Measurements from ENCODE around the gene PARD3.
"Not testable (repeated sequence)": the region's sequence is repeated elsewhere in the genome, so short reads cannot be mapped to it uniquely, and the experiment has no call there.

The PARD3 gene

GRCh38 chr10:34399013-34399412 lies 416.1 kb downstream of the PARD3 start:
- Mint-ChIP-seq H3K36me3 (no peaks in the 10 kb centered on the region), H3K27me3 (no peaks in the 10 kb centered on the region), H3K9me3 (no peaks in the 10 kb centered on the region), H3K4me3 (no peak overlapping the region), H3K27ac (no peak overlapping the region), H3K4me1 (no peaks in the 10 kb centered on the region)
- DNase-seq (ENCODE audit: low spot score in 2 of 2) = no peak
- ATAC-seq (ENCODE audit: low read depth) = no peak

DNA sequence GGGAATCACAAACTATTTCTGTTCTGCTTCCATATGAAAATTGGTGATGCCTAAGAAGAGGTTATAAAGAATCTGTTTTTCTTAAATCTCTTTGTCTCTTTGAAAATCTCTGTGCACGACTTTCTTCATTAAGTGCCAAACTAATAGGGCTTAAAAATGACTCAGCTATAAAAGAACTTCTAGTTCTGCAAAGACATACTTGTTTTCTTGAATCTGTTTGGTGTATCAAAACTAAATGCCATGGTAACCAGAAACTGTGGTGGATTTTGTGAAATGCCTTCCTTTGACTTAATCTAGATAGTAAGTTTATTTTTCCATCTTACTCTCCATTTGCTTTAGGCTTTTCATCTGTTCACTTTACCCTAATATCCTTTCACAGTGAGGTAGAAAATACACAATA lies 417.8 kb downstream of the PARD3 start:
- Mint-ChIP-seq H3K9me3 (no peaks in the 10 kb centered on the region), H3K4me3 (no peak overlapping the region), H3K27me3 (no peaks in the 10 kb centered on the region), H3K4me1 (no peaks in the 10 kb centered on the region), H3K27ac (no peak overlapping the region), H3K36me3 (no peaks in the 10 kb centered on the region)
- DNase-seq (ENCODE audit: low spot score in 2 of 2) (no peak), ATAC-seq (ENCODE audit: low read depth) (no peak)

GRCh38 chr10:34396663-34397062 lies 418.4 kb downstream of the PARD3 start:
- ATAC-seq (ENCODE audit: low read depth) (no peak), DNase-seq (ENCODE audit: low spot score in 2 of 2) (no peak)
- H3K36me3 Mint-ChIP-seq = no peaks in the 10 kb centered on the region
- no peaks in the 10 kb centered on the region for H3K27me3 Mint-ChIP-seq
- no peak overlapping the region for H3K4me3 Mint-ChIP-seq
- H3K9me3 Mint-ChIP-seq = no peaks in the 10 kb centered on the region
- no peak overlapping the region for H3K27ac Mint-ChIP-seq
- H3K4me1 Mint-ChIP-seq = no peaks in the 10 kb centered on the region

- no peak for DNase-seq (ENCODE audit: low spot score in 2 of 2)
- no peak overlapping the region for H3K4me3 Mint-ChIP-seq
- H3K4me1 Mint-ChIP-seq = no peaks in the 10 kb centered on the region
- no peak for ATAC-seq (ENCODE audit: low read depth)
- H3K27ac Mint-ChIP-seq = no peak overlapping the region
- H3K9me3 Mint-ChIP-seq = no peaks in the 10 kb centered on the region
- H3K27me3 Mint-ChIP-seq = no peaks in the 10 kb centered on the region
- no peaks in the 10 kb centered on the region for H3K36me3 Mint-ChIP-seq
Measured at GRCh38 chr10:34392641-34393170, 422.4 kb downstream of the PARD3 start.

- H3K4me1 Mint-ChIP-seq; ATAC-seq (ENCODE audit: low read depth); H3K9me3 Mint-ChIP-seq; H3K27me3 Mint-ChIP-seq; DNase-seq (ENCODE audit: low spot score in 2 of 2); H3K4me3 Mint-ChIP-seq; H3K27ac Mint-ChIP-seq; H3K36me3 Mint-ChIP-seq: not testable (repeated sequence)
Measured at GRCh38 chr10:34391168-34391567, 423.9 kb downstream of the PARD3 start.

GRCh38 chr10:34389801-34390200 lies 425.3 kb downstream of the PARD3 start:
- Mint-ChIP-seq H3K27me3 (no peaks in the 10 kb centered on the region), H3K4me1 (no peaks in the 10 kb centered on the region), H3K36me3 (no peaks in the 10 kb centered on the region), H3K4me3 (no peak overlapping the region), H3K27ac (no peak overlapping the region), H3K9me3 (no peaks in the 10 kb centered on the region)
- DNase-seq (ENCODE audit: low spot score in 2 of 2) (no peak), ATAC-seq (ENCODE audit: low read depth) (no peak)

DNA sequence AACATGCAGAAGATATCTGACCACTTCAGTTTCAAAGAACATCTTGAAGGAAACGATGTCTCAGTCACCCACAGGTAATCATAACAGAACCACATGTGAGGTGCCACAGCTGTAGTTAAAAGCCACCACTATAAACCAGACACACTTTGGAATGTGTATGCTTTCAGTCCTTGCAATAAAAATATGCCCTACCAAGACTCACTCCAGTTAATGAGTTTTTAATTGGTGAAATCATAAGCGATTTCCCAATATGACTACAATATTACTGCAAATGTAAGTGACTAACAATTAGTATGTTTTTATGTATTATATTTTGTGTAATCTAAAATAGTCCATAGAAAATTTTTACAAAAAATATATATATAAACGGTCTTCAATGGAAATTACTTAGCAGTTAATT lies 428.2 kb downstream of the PARD3 start:
- H3K9me3 Mint-ChIP-seq = no peaks in the 10 kb centered on the region

GRCh38 chr10:34384372-34384771 lies 430.7 kb downstream of the PARD3 start:
- no peaks in the 10 kb centered on the region for H3K36me3 Mint-ChIP-seq

More for the DNA sequence above, 428.2 kb downstream of the PARD3 start:
- Mint-ChIP-seq H3K4me3 (no peak overlapping the region), H3K36me3 (no peaks in the 10 kb centered on the region), H3K27me3 (no peaks in the 10 kb centered on the region), H3K27ac (no peak overlapping the region), H3K4me1 (no peaks in the 10 kb centered on the region)
- DNase-seq (ENCODE audit: low spot score in 2 of 2) = no peak
- ATAC-seq (ENCODE audit: low read depth) = no peak

GRCh38 chr10:34382626-34383025 lies 432.5 kb downstream of the PARD3 start:
- H3K36me3 Mint-ChIP-seq = no peaks in the 10 kb centered on the region
- no peak overlapping the region for H3K27ac Mint-ChIP-seq
- no peak for ATAC-seq (ENCODE audit: low read depth)
- H3K4me1 Mint-ChIP-seq = no peaks in the 10 kb centered on the region
- no peaks in the 10 kb centered on the region for H3K27me3 Mint-ChIP-seq
- no peak overlapping the region for H3K4me3 Mint-ChIP-seq
- DNase-seq (ENCODE audit: low spot score in 2 of 2) = no peak
- H3K9me3 Mint-ChIP-seq = no peaks in the 10 kb centered on the region

More at GRCh38 chr10:34384372-34384771, 430.7 kb downstream of the PARD3 start:
- Mint-ChIP-seq H3K4me3 (no peak overlapping the region), H3K27ac (no peak overlapping the region), H3K9me3 (no peaks in the 10 kb centered on the region), H3K4me1 (no peaks in the 10 kb centered on the region), H3K27me3 (no peaks in the 10 kb centered on the region)
- no peak for DNase-seq (ENCODE audit: low spot score in 2 of 2)
- no peak for ATAC-seq (ENCODE audit: low read depth)

DNA sequence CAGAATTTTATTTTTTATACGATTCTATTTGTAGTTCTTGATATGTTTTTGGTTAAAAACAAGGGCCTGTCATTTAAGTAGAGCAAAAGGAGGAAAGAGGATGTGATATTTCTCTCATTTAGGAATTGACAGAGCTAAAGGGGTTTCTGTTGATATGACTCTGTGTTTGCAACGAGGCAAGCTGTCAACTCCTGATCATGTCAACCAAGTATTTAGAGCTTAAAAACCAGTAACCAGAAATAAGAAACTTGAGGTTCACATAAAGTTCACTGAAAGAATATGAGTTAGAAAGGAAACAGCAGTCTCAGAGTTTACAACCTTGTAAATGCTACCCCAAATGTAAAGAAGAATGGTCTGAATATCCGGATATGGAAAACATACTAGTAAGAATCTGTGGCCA lies 434.2 kb downstream of the PARD3 start:
- no peak for ATAC-seq (ENCODE audit: low read depth)
- H3K4me3 Mint-ChIP-seq = no peak overlapping the region
- no peaks in the 10 kb centered on the region for H3K4me1 Mint-ChIP-seq
- no peaks in the 10 kb centered on the region for H3K27me3 Mint-ChIP-seq
- no peak overlapping the region for H3K27ac Mint-ChIP-seq
- no peak for DNase-seq (ENCODE audit: low spot score in 2 of 2)
- no peaks in the 10 kb centered on the region for H3K36me3 Mint-ChIP-seq
- no peaks in the 10 kb centered on the region for H3K9me3 Mint-ChIP-seq

DNA sequence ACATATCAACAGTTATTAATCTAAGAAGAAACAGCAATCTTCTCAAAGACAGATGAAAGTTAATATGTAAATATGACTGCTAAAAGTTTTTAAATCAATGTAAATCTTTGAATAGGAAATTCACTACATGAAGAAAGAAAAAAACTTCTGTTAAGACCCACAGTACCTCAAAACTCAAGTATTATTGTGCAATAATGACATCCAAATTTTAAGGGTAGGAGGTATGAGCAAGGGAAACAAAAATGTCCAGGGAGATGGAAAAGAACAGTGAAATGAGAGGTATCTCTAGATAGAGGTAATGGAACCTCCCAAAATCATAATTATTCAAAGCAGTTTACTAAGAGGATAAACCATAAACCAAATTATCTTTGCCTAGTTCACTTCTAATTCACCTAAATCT lies 436.8 kb downstream of the PARD3 start:
- Mint-ChIP-seq H3K36me3 (no peaks in the 10 kb centered on the region), H3K4me1 (peaks cover 2% of the 10 kb centered on the region), H3K27ac (no peak overlapping the region), H3K4me3 (no peak overlapping the region), H3K27me3 (no peaks in the 10 kb centered on the region), H3K9me3 (no peaks in the 10 kb centered on the region)
- ATAC-seq (ENCODE audit: low read depth) = no peak
- DNase-seq (ENCODE audit: low spot score in 2 of 2) = no peak

- Mint-ChIP-seq H3K27ac (no peak overlapping the region), H3K9me3 (no peaks in the 10 kb centered on the region), H3K27me3 (no peaks in the 10 kb centered on the region), H3K4me1 (peaks cover 2% of the 10 kb centered on the region), H3K4me3 (no peak overlapping the region), H3K36me3 (no peaks in the 10 kb centered on the region)
- ATAC-seq (ENCODE audit: low read depth) (no peak), DNase-seq (ENCODE audit: low spot score in 2 of 2) (no peak)
Measured at GRCh38 chr10:34377833-34378232, 437.3 kb downstream of the PARD3 start.

DNA sequence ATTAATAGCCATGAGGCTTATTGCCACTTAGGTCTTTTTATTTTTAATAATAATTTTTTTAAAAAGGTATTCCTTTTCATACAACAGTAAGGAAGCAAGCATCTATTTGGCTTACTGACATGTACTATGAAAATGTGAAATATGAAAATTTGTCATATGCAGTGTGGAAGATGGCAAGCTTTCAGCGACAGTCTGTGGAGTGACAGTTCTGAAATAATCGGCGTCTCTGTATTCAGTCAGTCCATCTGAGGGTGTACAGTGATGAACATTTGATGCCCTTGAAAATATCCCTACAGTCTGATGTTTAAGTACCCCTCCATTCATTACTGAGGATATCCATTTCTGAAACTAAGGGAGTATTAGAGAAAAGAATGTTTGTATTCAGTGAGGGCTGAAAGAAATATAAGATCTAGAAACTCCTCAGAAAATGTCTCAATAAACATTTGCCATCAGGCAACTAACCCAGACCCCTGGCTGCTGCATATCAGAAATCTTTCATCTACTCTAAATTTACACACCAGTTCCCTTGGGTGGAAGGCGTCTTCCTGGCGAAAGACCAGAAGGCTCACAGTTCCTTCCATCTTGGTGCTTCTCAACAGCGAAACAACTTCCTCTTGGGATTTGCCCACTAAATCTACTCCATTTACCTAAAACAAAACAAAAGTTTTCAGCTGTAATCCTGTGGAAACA lies 440.6 kb downstream of the PARD3 start:
- Mint-ChIP-seq H3K4me1 (peaks cover 2% of the 10 kb centered on the region), H3K4me3 (no peak overlapping the region), H3K36me3 (no peaks in the 10 kb centered on the region), H3K9me3 (no peaks in the 10 kb centered on the region), H3K27me3 (no peaks in the 10 kb centered on the region), H3K27ac (no peak overlapping the region)
- ATAC-seq (ENCODE audit: low read depth) = no peak
- no peak for DNase-seq (ENCODE audit: low spot score in 2 of 2)

GRCh38 chr10:34373211-34373610 lies 441.9 kb downstream of the PARD3 start:
- H3K4me3 Mint-ChIP-seq = no peak overlapping the region
- no peaks in the 10 kb centered on the region for H3K27me3 Mint-ChIP-seq
- no peaks in the 10 kb centered on the region for H3K36me3 Mint-ChIP-seq
- H3K27ac Mint-ChIP-seq = no peak overlapping the region
- ATAC-seq (ENCODE audit: low read depth) (no peak), DNase-seq (ENCODE audit: low spot score in 2 of 2) (no peak)
- peaks cover 2% of the 10 kb centered on the region for H3K4me1 Mint-ChIP-seq
- H3K9me3 Mint-ChIP-seq = no peaks in the 10 kb centered on the region

GRCh38 chr10:34372509-34372908 lies 442.6 kb downstream of the PARD3 start:
- H3K4me3 Mint-ChIP-seq = no peak overlapping the region
- DNase-seq (ENCODE audit: low spot score in 2 of 2) (no peak), ATAC-seq (ENCODE audit: low read depth) (no peak)
- no peaks in the 10 kb centered on the region for H3K9me3 Mint-ChIP-seq
- no peak overlapping the region for H3K27ac Mint-ChIP-seq
- no peaks in the 10 kb centered on the region for H3K36me3 Mint-ChIP-seq
- peaks cover 2% of the 10 kb centered on the region for H3K4me1 Mint-ChIP-seq
- H3K27me3 Mint-ChIP-seq = no peaks in the 10 kb centered on the region
